Measurements from ENCODE around the gene PPFIBP1. TPM values are rescaled to one million over a fixed set of nuclear protein-coding genes. Genes with fewer than 3 reads are reported as not detected.
A peak's percentile ranks its signal among the peaks of the same experiment; 100 is the strongest.

Gene PPFIBP1
- total RNA-seq, 2 donors from 2014 or later: 65.2 to 66.0 TPM

DNA sequence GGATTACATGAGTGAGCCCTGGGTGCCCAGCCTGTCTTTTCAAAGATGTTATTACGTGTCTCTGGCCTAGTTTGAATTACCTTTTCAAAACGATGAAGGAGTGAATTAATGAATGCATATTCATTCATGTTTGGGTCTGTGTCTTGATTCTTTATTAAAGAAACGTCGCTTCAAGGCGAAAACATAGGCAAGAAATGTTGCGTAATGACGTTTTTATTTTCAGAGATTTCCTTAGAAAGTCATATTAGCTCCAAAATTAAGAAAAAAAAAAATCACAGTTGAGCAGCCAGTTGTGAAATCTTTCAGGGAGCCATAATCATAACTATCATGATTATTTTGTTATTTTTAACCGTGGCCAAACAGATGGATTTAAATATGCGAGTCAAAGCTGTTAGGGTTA is 3.5 kb downstream of the PPFIBP1 start:
- H3K4me1 ChIP-seq: peaks cover 0 to 66% of the 10 kb centered on the region in 2 donors
- H3K27me3 ChIP-seq: no peaks in the 10 kb centered on the region
- no peak overlapping the region for H3K4me3 ChIP-seq
- no peaks in the 10 kb centered on the region for H3K9me3 ChIP-seq
- DNase-seq (ENCODE audit: low spot score): no peak
- peak overlapping the region in 1 of 2 donors; percentile 6 for H3K27ac ChIP-seq
- TF ChIP-seq, protein P1, sequence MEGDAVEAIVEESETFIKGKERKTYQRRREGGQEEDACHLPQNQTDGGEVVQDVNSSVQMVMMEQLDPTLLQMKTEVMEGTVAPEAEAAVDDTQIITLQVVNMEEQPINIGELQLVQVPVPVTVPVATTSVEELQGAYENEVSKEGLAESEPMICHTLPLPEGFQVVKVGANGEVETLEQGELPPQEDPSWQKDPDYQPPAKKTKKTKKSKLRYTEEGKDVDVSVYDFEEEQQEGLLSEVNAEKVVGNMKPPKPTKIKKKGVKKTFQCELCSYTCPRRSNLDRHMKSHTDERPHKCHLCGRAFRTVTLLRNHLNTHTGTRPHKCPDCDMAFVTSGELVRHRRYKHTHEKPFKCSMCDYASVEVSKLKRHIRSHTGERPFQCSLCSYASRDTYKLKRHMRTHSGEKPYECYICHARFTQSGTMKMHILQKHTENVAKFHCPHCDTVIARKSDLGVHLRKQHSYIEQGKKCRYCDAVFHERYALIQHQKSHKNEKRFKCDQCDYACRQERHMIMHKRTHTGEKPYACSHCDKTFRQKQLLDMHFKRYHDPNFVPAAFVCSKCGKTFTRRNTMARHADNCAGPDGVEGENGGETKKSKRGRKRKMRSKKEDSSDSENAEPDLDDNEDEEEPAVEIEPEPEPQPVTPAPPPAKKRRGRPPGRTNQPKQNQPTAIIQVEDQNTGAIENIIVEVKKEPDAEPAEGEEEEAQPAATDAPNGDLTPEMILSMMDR (IDR thresholded peaks at IDR 0.05): no peak
- H3K36me3 ChIP-seq: no peaks in the 10 kb centered on the region

DNA sequence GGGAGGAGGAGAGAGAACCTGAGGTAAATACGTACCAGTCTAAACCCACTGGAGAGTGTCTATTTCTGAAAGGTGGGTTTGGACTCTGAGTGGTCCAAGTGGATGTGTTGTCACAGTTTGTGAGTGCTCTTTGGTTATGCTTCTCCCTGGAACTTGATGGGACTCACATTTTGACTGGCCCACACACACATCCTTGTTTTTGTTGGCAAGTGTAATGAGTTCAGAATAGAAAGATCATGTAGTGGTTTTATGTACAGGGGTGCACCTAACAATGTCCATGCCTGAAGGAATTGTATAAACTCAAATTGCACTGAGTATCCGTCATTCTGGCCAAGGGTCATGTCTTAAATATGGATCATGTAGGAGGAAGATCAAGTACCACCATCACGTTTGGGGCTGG is 4.8 kb downstream of the PPFIBP1 start:
- no peaks in the 10 kb centered on the region for H3K9me3 ChIP-seq
- H3K36me3 ChIP-seq: no peaks in the 10 kb centered on the region
- H3K27ac ChIP-seq: no peak overlapping the region
- TF ChIP-seq, protein P1 (IDR thresholded peaks at IDR 0.05): no peak
- no peak overlapping the region for H3K4me3 ChIP-seq
- H3K4me1 ChIP-seq: peaks cover 0 to 59% of the 10 kb centered on the region in 2 donors
- DNase-seq (ENCODE audit: low spot score): no peak
- no peaks in the 10 kb centered on the region for H3K27me3 ChIP-seq

DNA sequence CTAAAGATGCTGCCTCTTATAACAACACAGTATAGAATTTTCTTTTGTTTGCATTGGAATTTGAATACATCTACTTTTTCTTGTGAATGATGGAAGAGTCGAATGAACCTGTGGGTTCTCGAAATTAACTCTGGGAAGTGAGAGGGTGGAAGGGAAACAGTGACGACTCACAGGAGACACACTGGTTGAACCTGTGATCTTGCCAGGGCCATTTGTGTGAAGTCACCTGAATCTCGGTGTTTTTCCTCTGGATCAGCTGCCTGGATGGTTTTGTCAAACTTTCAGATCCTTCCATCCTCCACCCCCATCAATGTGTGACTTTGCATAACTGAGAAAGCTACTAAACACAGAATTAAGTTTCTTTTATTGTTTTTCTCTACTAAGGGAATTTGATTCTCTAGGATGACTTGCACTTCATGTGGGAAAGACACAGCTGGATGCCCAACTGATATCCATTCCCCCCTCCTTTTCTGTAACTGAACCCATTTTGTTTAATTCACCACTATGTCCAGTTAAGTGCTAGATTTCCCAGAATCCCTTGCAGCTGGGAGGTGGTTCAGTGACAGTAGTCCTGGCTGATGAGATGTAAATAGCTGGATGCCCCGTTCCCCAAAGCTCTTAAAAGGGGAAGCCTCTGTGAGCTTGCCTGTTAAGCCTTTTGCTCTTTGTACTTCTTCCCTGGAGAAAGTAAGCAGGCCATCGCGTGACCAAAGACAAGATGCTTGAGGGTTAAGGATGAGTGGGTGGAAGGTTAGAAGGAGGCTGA is 6.3 kb downstream of the PPFIBP1 start:
- no peaks in the 10 kb centered on the region for H3K27me3 ChIP-seq
- H3K36me3 ChIP-seq: no peaks in the 10 kb centered on the region
- H3K4me1 ChIP-seq: peaks cover 0 to 67% of the 10 kb centered on the region in 2 donors
- TF ChIP-seq, protein P1 (IDR thresholded peaks at IDR 0.05): no peak
- no peak overlapping the region for H3K4me3 ChIP-seq
- DNase-seq (ENCODE audit: low spot score): no peak
- no peak overlapping the region for H3K27ac ChIP-seq
- no peaks in the 10 kb centered on the region for H3K9me3 ChIP-seq

DNA sequence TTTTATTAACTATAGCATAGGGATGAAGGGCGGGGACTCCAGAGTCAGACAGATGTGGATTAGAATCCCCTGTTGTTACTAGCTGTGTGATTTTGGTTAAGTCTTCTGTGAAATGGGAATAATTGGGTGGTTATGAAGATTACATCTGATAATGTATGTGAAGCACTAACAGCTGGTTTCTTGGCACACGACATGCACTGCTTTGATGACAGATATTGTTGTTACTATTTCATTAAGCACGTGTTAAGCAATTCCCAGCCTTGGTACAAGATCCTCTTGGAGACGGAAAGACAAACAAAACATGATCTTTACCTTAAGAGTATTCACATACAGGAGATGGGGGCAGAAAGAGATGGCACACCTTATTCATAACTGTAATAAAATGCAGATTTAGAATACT is 7.9 kb downstream of the PPFIBP1 start:
- H3K27me3 ChIP-seq: no peaks in the 10 kb centered on the region
- no peak overlapping the region for H3K27ac ChIP-seq
- peaks cover 0 to 52% of the 10 kb centered on the region in 2 donors for H3K4me1 ChIP-seq
- H3K4me3 ChIP-seq: no peak overlapping the region
- no peak for DNase-seq (ENCODE audit: low spot score)
- no peaks in the 10 kb centered on the region for H3K9me3 ChIP-seq
- H3K36me3 ChIP-seq: no peaks in the 10 kb centered on the region
- TF ChIP-seq, protein P1 (IDR thresholded peaks at IDR 0.05): no peak

DNA sequence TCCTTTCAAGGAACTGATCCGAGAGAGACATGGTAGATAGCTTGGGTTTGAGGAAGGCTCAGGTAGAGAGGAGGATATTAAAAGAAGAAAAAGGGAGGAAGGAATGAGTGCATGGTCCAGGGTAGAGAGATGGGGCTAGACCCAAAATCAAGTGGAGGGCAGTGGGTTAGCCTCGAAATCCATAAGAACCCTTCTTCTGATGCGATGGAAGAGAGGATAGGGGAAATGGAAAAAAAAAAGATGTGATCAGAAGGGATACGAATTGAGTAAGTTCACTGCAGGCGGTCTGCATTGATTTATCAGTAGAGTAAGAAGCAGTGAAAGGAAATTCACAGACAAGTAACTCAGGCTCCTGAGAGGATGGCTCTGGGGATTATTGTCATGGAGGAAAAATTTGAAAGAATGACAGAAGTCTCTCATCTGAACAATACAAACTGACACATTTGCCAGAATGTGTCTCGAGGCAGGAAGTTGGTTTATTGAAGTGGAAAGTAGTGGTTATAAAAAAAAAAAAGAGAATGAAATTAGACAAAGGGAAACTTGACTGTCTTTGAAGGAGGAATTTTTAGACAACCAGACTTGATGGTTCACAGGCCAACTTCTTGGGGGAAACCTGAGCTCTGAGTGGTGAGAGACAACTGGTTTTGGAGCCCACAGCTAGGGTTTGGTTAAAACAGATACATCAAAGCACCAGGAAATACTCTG is 10.2 kb downstream of the PPFIBP1 start:
- no peak overlapping the region for H3K27ac ChIP-seq
- H3K4me1 ChIP-seq: peaks cover 0 to 57% of the 10 kb centered on the region in 2 donors
- TF ChIP-seq, protein P1 (IDR thresholded peaks at IDR 0.05): no peak
- H3K36me3 ChIP-seq: no peaks in the 10 kb centered on the region
- no peak overlapping the region for H3K4me3 ChIP-seq
- no peaks in the 10 kb centered on the region for H3K27me3 ChIP-seq
- DNase-seq (ENCODE audit: low spot score): no peak
- H3K9me3 ChIP-seq: no peaks in the 10 kb centered on the region
